ENCODE results near the gene PNRC1. TPM values are rescaled to one million over a fixed set of nuclear protein-coding genes. Genes with fewer than 3 reads are reported as not detected.

Gene PNRC1
- total RNA-seq, 1 experiment from 2014 or later: 9.3 TPM

GRCh38 chr6:89100114-89100513 lies 19.6 kb downstream of the PNRC1 start:
- no peak for ATAC-seq
- CTCF ChIA-PET: no interaction called here
- intact Hi-C loops (cut with micrococcal nuclease): no loop called here

GRCh38 chr6:89110284-89110683 lies 29.7 kb downstream of the PNRC1 start:
- intact Hi-C loops (cut with micrococcal nuclease): no loop called here
- POLR2A ChIA-PET (ENCODE audit: unreplicated experiment): no interaction called here
- CTCF ChIA-PET: no interaction called here
- H3K9me2 ChIP-seq (replicated peaks; ENCODE audit: low read length): no peaks in the 10 kb centered on the region
- H3K9ac ChIP-seq (ENCODE audit: low read length): no peak overlapping the region
- H3K4me2 ChIP-seq (ENCODE audit: low read length): no peak overlapping the region
- BruUV-seq (replicated peaks): no TSS peak
- no peak overlapping the region for H2AFZ ChIP-seq (ENCODE audit: low read length)
- no peaks in the 10 kb centered on the region for H3K79me2 ChIP-seq (ENCODE audit: low read length)
- H3K9me3 ChIP-seq (ENCODE audit: low read length): no peaks in the 10 kb centered on the region
- H3K4me3 ChIP-seq (ENCODE audit: low read length): no peak overlapping the region
- H3K4me1 ChIP-seq (ENCODE audit: insufficient read depth, low read length): no peaks in the 10 kb centered on the region
- TF ChIP-seq EZH2phosphoT487 (IDR thresholded peaks at IDR 0.05; ENCODE audit: borderline replicate concordance, low read length) (no peak), EZH2 (IDR thresholded peaks at IDR 0.05; ENCODE audit: low read length, unreplicated experiment) (no peak), CTCF (conservative IDR thresholded peaks at IDR 0.05; ENCODE audit: low read depth, low read length) (no peak)
- H4K20me1 ChIP-seq (ENCODE audit: low read length): no peaks in the 10 kb centered on the region
- no peak overlapping the region for H3K27ac ChIP-seq (ENCODE audit: low read length)
- no peaks in the 10 kb centered on the region for H3K36me3 ChIP-seq (ENCODE audit: low read depth, low read length)
- ATAC-seq: no peak
- no peaks in the 10 kb centered on the region for H3K27me3 ChIP-seq (ENCODE audit: low read length)
- no peaks in the 10 kb centered on the region for H3F3A ChIP-seq (ENCODE audit: low read length, unreplicated experiment)
- no peak for DNase-seq

More at GRCh38 chr6:89100114-89100513, 19.6 kb downstream of the PNRC1 start:
- Histone ChIP-seq H3K79me2 (ENCODE audit: low read length) (no peaks in the 10 kb centered on the region), H3K27ac (ENCODE audit: low read length) (no peak overlapping the region), H3K36me3 (ENCODE audit: low read depth, low read length) (no peaks in the 10 kb centered on the region), H4K20me1 (ENCODE audit: low read length) (no peaks in the 10 kb centered on the region), H3K4me2 (ENCODE audit: low read length) (no peak overlapping the region), H3K9me3 (ENCODE audit: low read length) (no peaks in the 10 kb centered on the region), H3K27me3 (ENCODE audit: low read length) (no peaks in the 10 kb centered on the region), H3K9ac (ENCODE audit: low read length) (no peak overlapping the region), H3K4me1 (ENCODE audit: insufficient read depth, low read length) (no peaks in the 10 kb centered on the region), H3K9me2 (replicated peaks; ENCODE audit: low read length) (no peaks in the 10 kb centered on the region), H3F3A (ENCODE audit: low read length, unreplicated experiment) (no peaks in the 10 kb centered on the region), H2AFZ (ENCODE audit: low read length) (no peak overlapping the region), H3K4me3 (ENCODE audit: low read length) (no peak overlapping the region)
- no peak for TF ChIP-seq EZH2phosphoT487 (IDR thresholded peaks at IDR 0.05; ENCODE audit: borderline replicate concordance, low read length)
- TF ChIP-seq EZH2 (IDR thresholded peaks at IDR 0.05; ENCODE audit: low read length, unreplicated experiment): no peak
- no peak for TF ChIP-seq CTCF (conservative IDR thresholded peaks at IDR 0.05; ENCODE audit: low read depth, low read length)
- POLR2A ChIA-PET (ENCODE audit: unreplicated experiment): interaction anchor here (0.7 kb wide), 1 partner anchor 14 kb away, joined by 11 read pairs; no protein-coding TSS in a partner anchor
- no TSS peak for BruUV-seq (replicated peaks)
- DNase-seq: no peak

- ATAC-seq (no peak), DNase-seq (no peak)
- POLR2A ChIA-PET (ENCODE audit: unreplicated experiment): no interaction called here
- Histone ChIP-seq H3K9me3 (ENCODE audit: low read length) (no peaks in the 10 kb centered on the region), H3K79me2 (ENCODE audit: low read length) (no peaks in the 10 kb centered on the region), H3F3A (ENCODE audit: low read length, unreplicated experiment) (no peaks in the 10 kb centered on the region), H2AFZ (ENCODE audit: low read length) (no peak overlapping the region), H3K27me3 (ENCODE audit: low read length) (no peaks in the 10 kb centered on the region), H3K27ac (ENCODE audit: low read length) (no peak overlapping the region), H3K4me3 (ENCODE audit: low read length) (no peak overlapping the region), H3K9me2 (replicated peaks; ENCODE audit: low read length) (no peaks in the 10 kb centered on the region), H3K4me2 (ENCODE audit: low read length) (no peak overlapping the region), H4K20me1 (ENCODE audit: low read length) (no peaks in the 10 kb centered on the region), H3K4me1 (ENCODE audit: insufficient read depth, low read length) (0 out of 2 replicates have a peak, but pooled peaks cover 1% of the 10 kb centered on the region), H3K36me3 (ENCODE audit: low read depth, low read length) (no peaks in the 10 kb centered on the region), H3K9ac (ENCODE audit: low read length) (no peak overlapping the region)
- BruUV-seq (replicated peaks): no TSS peak
- intact Hi-C loops (cut with micrococcal nuclease): no loop called here
- TF ChIP-seq EZH2 (IDR thresholded peaks at IDR 0.05; ENCODE audit: low read length, unreplicated experiment) (no peak), CTCF (conservative IDR thresholded peaks at IDR 0.05; ENCODE audit: low read depth, low read length) (no peak), EZH2phosphoT487 (IDR thresholded peaks at IDR 0.05; ENCODE audit: borderline replicate concordance, low read length) (no peak)
- CTCF ChIA-PET: no interaction called here
Observed at GRCh38 chr6:89111933-89112332, 31.4 kb downstream of the PNRC1 start.

All from PC-3 (cell line).